Measurements from ENCODE around the gene VEGFA. TPM values are rescaled to one million over a fixed set of nuclear protein-coding genes. Genes with fewer than 3 reads are reported as not detected.

VEGFA gene
- total RNA-seq, 1 experiment from 2014 or later, result 407 TPM

DNA sequence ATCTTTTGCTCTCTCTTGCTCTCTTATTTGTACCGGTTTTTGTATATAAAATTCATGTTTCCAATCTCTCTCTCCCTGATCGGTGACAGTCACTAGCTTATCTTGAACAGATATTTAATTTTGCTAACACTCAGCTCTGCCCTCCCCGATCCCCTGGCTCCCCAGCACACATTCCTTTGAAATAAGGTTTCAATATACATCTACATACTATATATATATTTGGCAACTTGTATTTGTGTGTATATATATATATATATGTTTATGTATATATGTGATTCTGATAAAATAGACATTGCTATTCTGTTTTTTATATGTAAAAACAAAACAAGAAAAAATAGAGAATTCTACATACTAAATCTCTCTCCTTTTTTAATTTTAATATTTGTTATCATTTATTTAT lies 15.9 kb downstream of the VEGFA start:
- H3K4me1 Mint-ChIP-seq (ENCODE audit: low read depth, unreplicated experiment), result peaks cover 46% of the 10 kb centered on the region
- peak overlapping the region; percentile 80 for H3K27ac Mint-ChIP-seq (ENCODE audit: unreplicated experiment)
- TF ChIP-seq, protein P1, sequence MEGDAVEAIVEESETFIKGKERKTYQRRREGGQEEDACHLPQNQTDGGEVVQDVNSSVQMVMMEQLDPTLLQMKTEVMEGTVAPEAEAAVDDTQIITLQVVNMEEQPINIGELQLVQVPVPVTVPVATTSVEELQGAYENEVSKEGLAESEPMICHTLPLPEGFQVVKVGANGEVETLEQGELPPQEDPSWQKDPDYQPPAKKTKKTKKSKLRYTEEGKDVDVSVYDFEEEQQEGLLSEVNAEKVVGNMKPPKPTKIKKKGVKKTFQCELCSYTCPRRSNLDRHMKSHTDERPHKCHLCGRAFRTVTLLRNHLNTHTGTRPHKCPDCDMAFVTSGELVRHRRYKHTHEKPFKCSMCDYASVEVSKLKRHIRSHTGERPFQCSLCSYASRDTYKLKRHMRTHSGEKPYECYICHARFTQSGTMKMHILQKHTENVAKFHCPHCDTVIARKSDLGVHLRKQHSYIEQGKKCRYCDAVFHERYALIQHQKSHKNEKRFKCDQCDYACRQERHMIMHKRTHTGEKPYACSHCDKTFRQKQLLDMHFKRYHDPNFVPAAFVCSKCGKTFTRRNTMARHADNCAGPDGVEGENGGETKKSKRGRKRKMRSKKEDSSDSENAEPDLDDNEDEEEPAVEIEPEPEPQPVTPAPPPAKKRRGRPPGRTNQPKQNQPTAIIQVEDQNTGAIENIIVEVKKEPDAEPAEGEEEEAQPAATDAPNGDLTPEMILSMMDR (IDR thresholded peaks at IDR 0.05; ENCODE audit: unreplicated experiment), result no peak
- CTCF ChIA-PET, result interaction anchor here (1.3 to 2.1 kb wide), 4 partner anchors 11 to 141 kb away, joined by 4 to 10 read pairs (median 8); no protein-coding TSS in a partner anchor
- intact Hi-C loops (cut with micrococcal nuclease; ENCODE audit: unreplicated experiment), result no loop called here
- no peaks in the 10 kb centered on the region for H3K9me3 Mint-ChIP-seq (ENCODE audit: low read depth, unreplicated experiment)
- no peak for DNase-seq
- no peak overlapping the region for H3K4me3 Mint-ChIP-seq (ENCODE audit: low read depth, unreplicated experiment)
- TSS peak; percentile 36 for BruUV-seq (replicated peaks)
- no peaks in the 10 kb centered on the region for H3K27me3 Mint-ChIP-seq (ENCODE audit: unreplicated experiment)
- peaks cover 74% of the 10 kb centered on the region for H3K36me3 Mint-ChIP-seq (ENCODE audit: insufficient read depth, unreplicated experiment)

DNA sequence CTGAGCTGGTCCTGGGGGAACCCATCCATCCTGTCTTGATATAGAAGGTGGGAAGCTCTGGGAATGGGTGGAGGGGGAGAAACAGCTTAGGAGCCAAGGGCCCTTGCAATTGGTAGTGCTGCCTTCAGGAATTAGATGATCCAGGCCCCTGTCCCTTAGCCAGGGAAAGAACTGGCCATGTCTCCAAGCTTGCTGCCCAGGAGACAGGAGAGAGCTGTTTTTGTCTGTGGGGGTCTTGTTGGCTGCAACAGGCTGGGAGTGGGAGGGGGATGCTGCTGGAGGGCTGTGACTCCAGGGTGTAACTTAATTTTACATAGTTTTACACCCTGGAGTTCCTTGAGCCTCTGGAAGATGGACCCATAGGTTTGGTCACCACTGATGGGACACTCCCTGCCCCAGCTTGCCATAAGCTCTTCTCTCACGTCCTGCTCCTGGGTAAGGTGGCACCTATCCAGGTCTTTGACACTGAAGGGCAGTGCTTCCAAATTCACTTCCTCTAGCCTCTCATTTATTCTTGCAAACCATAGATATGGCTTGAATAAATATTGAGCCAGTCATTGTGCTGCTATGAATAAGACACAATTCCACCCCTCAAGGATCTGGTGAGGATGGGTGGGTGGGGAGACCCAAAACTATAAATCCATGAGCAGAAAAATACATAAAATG lies 16.8 kb downstream of the VEGFA start:
- no peak for DNase-seq
- TF ChIP-seq, protein P1 (IDR thresholded peaks at IDR 0.05; ENCODE audit: unreplicated experiment), result no peak
- CTCF ChIA-PET, result interaction anchor here (0.6 to 2.1 kb wide), 6 partner anchors 12 to 293 kb away, joined by 3 to 10 read pairs (median 6); no protein-coding TSS in a partner anchor
- intact Hi-C loops (cut with micrococcal nuclease; ENCODE audit: unreplicated experiment), result no loop called here
- no TSS peak for BruUV-seq (replicated peaks)
- no peak overlapping the region for H3K4me3 Mint-ChIP-seq (ENCODE audit: low read depth, unreplicated experiment)
- no peaks in the 10 kb centered on the region for H3K9me3 Mint-ChIP-seq (ENCODE audit: low read depth, unreplicated experiment)
- H3K4me1 Mint-ChIP-seq (ENCODE audit: low read depth, unreplicated experiment), result peaks cover 38% of the 10 kb centered on the region
- no peaks in the 10 kb centered on the region for H3K27me3 Mint-ChIP-seq (ENCODE audit: unreplicated experiment)
- peaks cover 65% of the 10 kb centered on the region for H3K36me3 Mint-ChIP-seq (ENCODE audit: insufficient read depth, unreplicated experiment)
- peak overlapping the region; percentile 80 for H3K27ac Mint-ChIP-seq (ENCODE audit: unreplicated experiment)

DNA sequence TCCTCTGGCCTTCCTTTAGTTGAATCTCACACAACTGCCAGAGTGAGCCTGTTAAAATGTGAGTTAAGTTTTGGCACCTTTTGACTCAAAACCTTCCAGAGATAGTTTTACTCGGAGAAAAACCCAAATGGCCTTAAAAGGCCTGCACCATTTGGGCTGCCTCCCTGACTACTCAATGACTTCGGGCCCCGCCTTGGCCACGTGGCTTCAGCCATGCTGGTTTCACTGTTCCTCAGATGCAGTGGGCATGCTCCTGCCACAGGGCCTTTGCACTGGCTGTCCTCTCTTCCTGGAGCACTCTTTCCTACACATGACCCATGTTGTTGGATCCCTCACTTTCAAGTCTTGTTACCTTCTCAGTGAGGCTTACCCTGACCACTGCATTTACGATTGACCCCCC lies 18.3 kb downstream of the VEGFA start:
- CTCF ChIA-PET, result interaction anchor here (0.7 to 1.9 kb wide), 3 partner anchors 14 to 86 kb away, joined by 4 to 8 read pairs (median 5); no protein-coding TSS in a partner anchor
- no TSS peak for BruUV-seq (replicated peaks)

DNA sequence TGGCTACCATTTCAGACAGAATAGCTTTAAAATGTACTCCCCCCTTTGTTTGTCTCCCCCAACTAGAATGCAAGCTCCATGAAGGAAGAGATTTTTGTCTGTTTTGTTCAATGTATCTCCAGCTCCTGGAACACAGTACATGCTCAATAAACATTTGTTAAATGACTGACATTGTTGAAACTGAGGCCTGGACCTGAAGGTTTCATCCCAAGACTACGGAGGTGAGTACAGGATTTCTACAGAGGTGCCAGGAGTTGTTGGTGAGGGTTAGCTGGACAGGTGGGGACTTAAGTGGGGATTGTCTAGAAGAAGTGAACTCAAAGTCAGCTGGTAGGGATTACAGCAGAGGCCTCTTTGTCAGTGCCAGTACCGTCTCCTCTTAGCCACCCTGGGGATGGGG lies 19.4 kb downstream of the VEGFA start:
- Mint-ChIP-seq H3K4me3 (ENCODE audit: low read depth, unreplicated experiment) (no peak overlapping the region), H3K36me3 (ENCODE audit: insufficient read depth, unreplicated experiment) (peaks cover 44% of the 10 kb centered on the region), H3K9me3 (ENCODE audit: low read depth, unreplicated experiment) (no peaks in the 10 kb centered on the region), H3K27me3 (ENCODE audit: unreplicated experiment) (no peaks in the 10 kb centered on the region), H3K4me1 (ENCODE audit: low read depth, unreplicated experiment) (peaks cover 12% of the 10 kb centered on the region), H3K27ac (ENCODE audit: unreplicated experiment) (peak overlapping the region; percentile 2)
- intact Hi-C loops (cut with micrococcal nuclease; ENCODE audit: unreplicated experiment), result no loop called here
- TF ChIP-seq, protein P1 (IDR thresholded peaks at IDR 0.05; ENCODE audit: unreplicated experiment), result no peak
- BruUV-seq (replicated peaks), result no TSS peak
- DNase-seq, result no peak
- CTCF ChIA-PET, result interaction anchor here (0.6 to 1.9 kb wide), 4 partner anchors 15 to 543 kb away, joined by 3 to 8 read pairs (median 8); no protein-coding TSS in a partner anchor

More for the DNA sequence above, 18.3 kb downstream of the VEGFA start:
- Mint-ChIP-seq H3K4me3 (ENCODE audit: low read depth, unreplicated experiment) (no peak overlapping the region), H3K27ac (ENCODE audit: unreplicated experiment) (peak overlapping the region; percentile 16), H3K36me3 (ENCODE audit: insufficient read depth, unreplicated experiment) (peaks cover 55% of the 10 kb centered on the region), H3K4me1 (ENCODE audit: low read depth, unreplicated experiment) (peaks cover 23% of the 10 kb centered on the region), H3K9me3 (ENCODE audit: low read depth, unreplicated experiment) (no peaks in the 10 kb centered on the region), H3K27me3 (ENCODE audit: unreplicated experiment) (no peaks in the 10 kb centered on the region)
- intact Hi-C loops (cut with micrococcal nuclease; ENCODE audit: unreplicated experiment), result no loop called here
- TF ChIP-seq, protein P1 (IDR thresholded peaks at IDR 0.05; ENCODE audit: unreplicated experiment), result no peak
- DNase-seq, result no peak
